ENCODE results near the gene CCT6B. TPM values are rescaled to one million over a fixed set of nuclear protein-coding genes. Genes with fewer than 3 reads are reported as not detected.

Gene CCT6B
- total and polyA plus RNA-seq, 9 of the 15 experiments (the other 6 are each of a cell fraction or from before 2014, with no cell fraction given) = 0.25 to 0.91 (median 0.58) TPM

DNA sequence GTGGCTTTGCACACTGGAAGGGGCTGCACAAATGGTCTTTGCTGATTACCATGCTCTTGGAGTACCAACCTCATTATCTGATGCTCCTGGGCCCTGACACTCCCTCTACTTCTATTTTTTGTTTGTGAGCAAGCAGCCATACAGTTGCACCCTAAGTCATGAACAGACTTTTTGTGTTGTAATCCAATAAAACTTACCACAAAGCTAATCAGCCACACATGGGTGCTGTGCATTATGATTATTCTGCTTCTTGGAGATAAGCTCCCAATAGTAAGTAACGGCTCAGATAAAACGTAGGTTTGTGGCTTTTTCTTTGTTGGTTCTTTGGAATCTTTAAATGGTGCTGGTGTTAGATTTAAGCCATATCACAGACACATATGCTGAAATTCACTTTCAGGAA, 76.2 kb downstream of the CCT6B start (continued):
- peak in 1 of 2 experiments; percentile 93; a peak in 2 of 4 replicates for TF ChIP-seq FOXA3 (CRISPR knock-in tag; conservative IDR thresholded peaks at IDR 0.05 in 1 of 2, IDR thresholded peaks at IDR 0.05 in 1 of 2)
- peak; percentile 74 for TF ChIP-seq SMARCA4 (IDR thresholded peaks at IDR 0.05)
- TF ChIP-seq JUNB (CRISPR knock-in tag; conservative IDR thresholded peaks at IDR 0.05) = no peak
- TF ChIP-seq TRIM28 (IDR thresholded peaks at IDR 0.05) = no peak
- peak; percentile 91 for TF ChIP-seq NCOR1 (IDR thresholded peaks at IDR 0.05)
- TF ChIP-seq ZNF184 (CRISPR knock-in tag; IDR thresholded peaks at IDR 0.05) = no peak
- no peak for TF ChIP-seq MEF2A (IDR thresholded peaks at IDR 0.05; ENCODE audit: control insufficient read depth, low read depth, low read length)
- TF ChIP-seq, protein P1, sequence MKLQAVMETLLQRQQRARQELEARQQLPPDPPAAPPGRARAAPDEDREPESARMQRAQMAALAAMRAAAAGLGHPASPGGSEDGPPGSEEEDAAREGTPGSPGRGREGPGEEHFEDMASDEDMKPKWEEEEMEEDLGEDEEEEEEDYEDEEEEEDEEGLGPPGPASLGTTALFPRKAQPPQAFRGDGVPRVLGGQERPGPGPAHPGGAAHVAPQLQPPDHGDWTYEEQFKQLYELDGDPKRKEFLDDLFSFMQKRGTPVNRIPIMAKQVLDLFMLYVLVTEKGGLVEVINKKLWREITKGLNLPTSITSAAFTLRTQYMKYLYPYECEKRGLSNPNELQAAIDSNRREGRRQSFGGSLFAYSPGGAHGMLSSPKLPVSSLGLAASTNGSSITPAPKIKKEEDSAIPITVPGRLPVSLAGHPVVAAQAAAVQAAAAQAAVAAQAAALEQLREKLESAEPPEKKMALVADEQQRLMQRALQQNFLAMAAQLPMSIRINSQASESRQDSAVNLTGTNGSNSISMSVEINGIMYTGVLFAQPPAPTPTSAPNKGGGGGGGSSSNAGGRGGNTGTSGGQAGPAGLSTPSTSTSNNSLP (IDR thresholded peaks at IDR 0.05; ENCODE audit: borderline replicate concordance, low read depth, low read length) = 0 out of 2 replicates have a peak, but pooled peaks have one; percentile 46
- peak; percentile 77 for TF ChIP-seq CREM (IDR thresholded peaks at IDR 0.05; ENCODE audit: low read depth)
- TF ChIP-seq ZNF124 (CRISPR knock-in tag; IDR thresholded peaks at IDR 0.05) = no peak
- no peak for TF ChIP-seq PCBP1 (IDR thresholded peaks at IDR 0.05; ENCODE audit: low read depth, low read length, poor library complexity, severe bottlenecking)
- TF ChIP-seq HLTF (IDR thresholded peaks at IDR 0.05) = no peak
- no peak for TF ChIP-seq TFAM (CRISPR knock-in tag; conservative IDR thresholded peaks at IDR 0.05)
- no peak for TF ChIP-seq ZNF695 (CRISPR knock-in tag; IDR thresholded peaks at IDR 0.05)
- TF ChIP-seq, protein P2, sequence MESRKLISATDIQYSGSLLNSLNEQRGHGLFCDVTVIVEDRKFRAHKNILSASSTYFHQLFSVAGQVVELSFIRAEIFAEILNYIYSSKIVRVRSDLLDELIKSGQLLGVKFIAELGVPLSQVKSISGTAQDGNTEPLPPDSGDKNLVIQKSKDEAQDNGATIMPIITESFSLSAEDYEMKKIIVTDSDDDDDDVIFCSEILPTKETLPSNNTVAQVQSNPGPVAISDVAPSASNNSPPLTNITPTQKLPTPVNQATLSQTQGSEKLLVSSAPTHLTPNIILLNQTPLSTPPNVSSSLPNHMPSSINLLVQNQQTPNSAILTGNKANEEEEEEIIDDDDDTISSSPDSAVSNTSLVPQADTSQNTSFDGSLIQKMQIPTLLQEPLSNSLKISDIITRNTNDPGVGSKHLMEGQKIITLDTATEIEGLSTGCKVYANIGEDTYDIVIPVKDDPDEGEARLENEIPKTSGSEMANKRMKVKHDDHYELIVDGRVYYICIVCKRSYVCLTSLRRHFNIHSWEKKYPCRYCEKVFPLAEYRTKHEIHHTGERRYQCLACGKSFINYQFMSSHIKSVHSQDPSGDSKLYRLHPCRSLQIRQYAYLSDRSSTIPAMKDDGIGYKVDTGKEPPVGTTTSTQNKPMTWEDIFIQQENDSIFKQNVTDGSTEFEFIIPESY (CRISPR knock-in tag; IDR thresholded peaks at IDR 0.05) = no peak
- TF ChIP-seq, protein P3, sequence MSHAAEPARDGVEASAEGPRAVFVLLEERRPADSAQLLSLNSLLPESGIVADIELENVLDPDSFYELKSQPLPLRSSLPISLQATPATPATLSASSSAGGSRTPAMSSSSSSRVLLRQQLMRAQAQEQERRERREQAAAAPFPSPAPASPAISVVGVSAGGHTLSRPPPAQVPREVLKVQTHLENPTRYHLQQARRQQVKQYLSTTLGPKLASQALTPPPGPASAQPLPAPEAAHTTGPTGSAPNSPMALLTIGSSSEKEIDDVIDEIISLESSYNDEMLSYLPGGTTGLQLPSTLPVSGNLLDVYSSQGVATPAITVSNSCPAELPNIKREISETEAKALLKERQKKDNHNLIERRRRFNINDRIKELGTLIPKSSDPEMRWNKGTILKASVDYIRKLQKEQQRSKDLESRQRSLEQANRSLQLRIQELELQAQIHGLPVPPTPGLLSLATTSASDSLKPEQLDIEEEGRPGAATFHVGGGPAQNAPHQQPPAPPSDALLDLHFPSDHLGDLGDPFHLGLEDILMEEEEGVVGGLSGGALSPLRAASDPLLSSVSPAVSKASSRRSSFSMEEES (CRISPR knock-in tag; IDR thresholded peaks at IDR 0.05) = no peak
- no peak for TF ChIP-seq E2F8 (IDR thresholded peaks at IDR 0.05; ENCODE audit: low read depth, partially characterized antibody)
- TF ChIP-seq ZNF140 (CRISPR knock-in tag; IDR thresholded peaks at IDR 0.05) = no peak
- TF ChIP-seq ZKSCAN3 (CRISPR knock-in tag; IDR thresholded peaks at IDR 0.05) = no peak
- no peak for TF ChIP-seq ZBTB5 (IDR thresholded peaks at IDR 0.05)
- TF ChIP-seq FOXJ2 (tag; IDR thresholded peaks at IDR 0.05) = no peak
